K562 (cell line): ENCODE results near the gene GDF2. TPM values are rescaled to one million over a fixed set of nuclear protein-coding genes. Genes with fewer than 3 reads are reported as not detected.

ENCODE experiments used
- DPF2 ChIP-seq: fragments of 450-650 bp; IDR thresholded peaks from 2 replicates; pipeline ENCODE4 v1.6.1; 2016
- HIVEP1 ChIP-seq: fragments of 250-450 bp; sonication (Bioruptor Pico); IDR thresholded peaks from 2 replicates; pipeline ENCODE4 v1.4.0; 2020; ENCODE audit warnings: mild to moderate bottlenecking
- HOMEZ ChIP-seq: fragments of 250-450 bp; sonication (Bioruptor Pico); IDR thresholded peaks from 2 replicates; pipeline ENCODE4 v1.4.0; 2020; ENCODE audit warnings: mild to moderate bottlenecking, moderate library complexity
- KDM5B ChIP-seq: fragments of 200-600 bp; sonication (generic); IDR thresholded peaks from 2 replicates; pipeline ENCODE4 v1.6.1; 2012; ENCODE audit warnings: low read depth, mild to moderate bottlenecking, moderate library complexity, low read length, control low read depth, inconsistent platforms; ENCODE audit not compliant: insufficient replicate concordance
- NCOA4 ChIP-seq: fragments of 450-650 bp; IDR thresholded peaks from 2 replicates; pipeline ENCODE4 v1.6.1; 2018; ENCODE audit warnings: mild to moderate bottlenecking; ENCODE audit not compliant: partially characterized antibody
- NFE2 ChIP-seq: IDR thresholded peaks from 2 replicates; pipeline ENCODE4 v1.6.1; 2014; ENCODE audit warnings: antibody characterized with exemption, low read depth
- SIN3A ChIP-seq, 2 experiments: fragments of 150-350 bp in 1 of 2; IDR thresholded peaks; 2 replicates each; pipeline ENCODE4 v1.6.1; 2011 to 2016; ENCODE audit warnings: borderline replicate concordance in 2 of 2, low read depth in 2 of 2, low read length in 2 of 2, mild to moderate bottlenecking in 2 of 2, moderate library complexity in 2 of 2; ENCODE audit not compliant: control insufficient read depth in 1 of 2
- SIN3B ChIP-seq: fragments of 450-650 bp; IDR thresholded peaks from 2 replicates; pipeline ENCODE4 v1.6.1; 2017; ENCODE audit warnings: low read depth, mild to moderate bottlenecking, moderate library complexity
- SMARCA5 ChIP-seq: fragments of 450-650 bp; IDR thresholded peaks from 2 replicates; pipeline ENCODE4 v1.6.1; 2016
- SMARCC2 ChIP-seq: fragments of 450-650 bp; IDR thresholded peaks from 2 replicates; pipeline ENCODE4 v1.6.1; 2017; ENCODE audit warnings: antibody characterized with exemption, moderate library complexity, mild to moderate bottlenecking, low read depth
- SMARCE1 ChIP-seq: fragments of 450-650 bp; IDR thresholded peaks from 2 replicates; pipeline ENCODE4 v1.7.1; 2016; ENCODE audit warnings: mild to moderate bottlenecking
- STAG1 ChIP-seq: sonication (generic); formaldehyde crosslinking; IDR thresholded peaks from 2 replicates; pipeline ENCODE4 v1.5.0; 2020; ENCODE audit warnings: missing genetic modification reagents, borderline replicate concordance
- ZBTB33 ChIP-seq: sonication (generic); formaldehyde crosslinking; IDR thresholded peaks from 2 replicates; pipeline ENCODE4 v1.8.1; 2023; ENCODE audit warnings: mild to moderate bottlenecking, missing genetic modification reagents
- ZKSCAN8 ChIP-seq: fragments of 200-800 bp; sonication (Bioruptor generic); IDR thresholded peaks from 2 replicates; pipeline ENCODE4 v1.6.1; 2016; ENCODE audit warnings: missing genetic modification characterization, missing compliant biosample characterization
- ZNF282 ChIP-seq: sonication (generic); formaldehyde crosslinking; IDR thresholded peaks from 2 replicates; pipeline ENCODE4 v1.8.1; 2023; ENCODE audit warnings: missing genetic modification reagents
- polyA plus RNA-seq, 8 experiments: library from polyadenylated mRNA; depleted of rRNA in 4 of 8; stranded (reverse) in 5 of 8; unstranded in 3 of 8; fragments of >200 nt; fragmentation: Nextera tagmentation in 2 of 8; fragmentation: Illumina TruSeq in 1 of 8; extraction: Ambion mirVana in 2 of 8; extraction: Trizol in 1 of 8; gene quantifications; 2 replicates each; pipeline versions ENCODE4 v1.2.1 to v1.2.3, GENCODE V29; 2011 to 2014; ENCODE audit warnings: inconsistent platforms in 1 of 8, missing spikeins in 1 of 8
- total RNA-seq, 7 experiments: library from RNA; depleted of rRNA in 6 of 7; stranded (reverse); fragments of >200 nt in 6 of 7; fragmentation: Illumina TruSeq in 2 of 7; extraction: Trizol in 2 of 7; gene quantifications; 2 replicates each; pipeline versions ENCODE4 v1.2.1 to v1.2.3, GENCODE V29; 2011 to 2021; ENCODE audit warnings: low replicate concordance in 1 of 7
- TF ChIP-seq, protein P1 (sequence below): fragments of 250-450 bp; sonication (Bioruptor Pico); IDR thresholded peaks from 2 replicates; pipeline ENCODE4 v1.4.0; 2020
- TF ChIP-seq, protein P2 (sequence below): fragments of 250-450 bp; sonication (Bioruptor Pico); IDR thresholded peaks from 2 replicates; pipeline ENCODE4 v1.8.0; 2022; ENCODE audit warnings: moderate library complexity, mild to moderate bottlenecking, inconsistent platforms

The GDF2 gene
- total and polyA plus RNA-seq, 9 of the 15 experiments (the other 6 are each of a cell fraction or from before 2014, with no cell fraction given), result 0.08 to 0.58 (median 0.27) TPM; not detected in 2

- TF ChIP-seq, protein P1, sequence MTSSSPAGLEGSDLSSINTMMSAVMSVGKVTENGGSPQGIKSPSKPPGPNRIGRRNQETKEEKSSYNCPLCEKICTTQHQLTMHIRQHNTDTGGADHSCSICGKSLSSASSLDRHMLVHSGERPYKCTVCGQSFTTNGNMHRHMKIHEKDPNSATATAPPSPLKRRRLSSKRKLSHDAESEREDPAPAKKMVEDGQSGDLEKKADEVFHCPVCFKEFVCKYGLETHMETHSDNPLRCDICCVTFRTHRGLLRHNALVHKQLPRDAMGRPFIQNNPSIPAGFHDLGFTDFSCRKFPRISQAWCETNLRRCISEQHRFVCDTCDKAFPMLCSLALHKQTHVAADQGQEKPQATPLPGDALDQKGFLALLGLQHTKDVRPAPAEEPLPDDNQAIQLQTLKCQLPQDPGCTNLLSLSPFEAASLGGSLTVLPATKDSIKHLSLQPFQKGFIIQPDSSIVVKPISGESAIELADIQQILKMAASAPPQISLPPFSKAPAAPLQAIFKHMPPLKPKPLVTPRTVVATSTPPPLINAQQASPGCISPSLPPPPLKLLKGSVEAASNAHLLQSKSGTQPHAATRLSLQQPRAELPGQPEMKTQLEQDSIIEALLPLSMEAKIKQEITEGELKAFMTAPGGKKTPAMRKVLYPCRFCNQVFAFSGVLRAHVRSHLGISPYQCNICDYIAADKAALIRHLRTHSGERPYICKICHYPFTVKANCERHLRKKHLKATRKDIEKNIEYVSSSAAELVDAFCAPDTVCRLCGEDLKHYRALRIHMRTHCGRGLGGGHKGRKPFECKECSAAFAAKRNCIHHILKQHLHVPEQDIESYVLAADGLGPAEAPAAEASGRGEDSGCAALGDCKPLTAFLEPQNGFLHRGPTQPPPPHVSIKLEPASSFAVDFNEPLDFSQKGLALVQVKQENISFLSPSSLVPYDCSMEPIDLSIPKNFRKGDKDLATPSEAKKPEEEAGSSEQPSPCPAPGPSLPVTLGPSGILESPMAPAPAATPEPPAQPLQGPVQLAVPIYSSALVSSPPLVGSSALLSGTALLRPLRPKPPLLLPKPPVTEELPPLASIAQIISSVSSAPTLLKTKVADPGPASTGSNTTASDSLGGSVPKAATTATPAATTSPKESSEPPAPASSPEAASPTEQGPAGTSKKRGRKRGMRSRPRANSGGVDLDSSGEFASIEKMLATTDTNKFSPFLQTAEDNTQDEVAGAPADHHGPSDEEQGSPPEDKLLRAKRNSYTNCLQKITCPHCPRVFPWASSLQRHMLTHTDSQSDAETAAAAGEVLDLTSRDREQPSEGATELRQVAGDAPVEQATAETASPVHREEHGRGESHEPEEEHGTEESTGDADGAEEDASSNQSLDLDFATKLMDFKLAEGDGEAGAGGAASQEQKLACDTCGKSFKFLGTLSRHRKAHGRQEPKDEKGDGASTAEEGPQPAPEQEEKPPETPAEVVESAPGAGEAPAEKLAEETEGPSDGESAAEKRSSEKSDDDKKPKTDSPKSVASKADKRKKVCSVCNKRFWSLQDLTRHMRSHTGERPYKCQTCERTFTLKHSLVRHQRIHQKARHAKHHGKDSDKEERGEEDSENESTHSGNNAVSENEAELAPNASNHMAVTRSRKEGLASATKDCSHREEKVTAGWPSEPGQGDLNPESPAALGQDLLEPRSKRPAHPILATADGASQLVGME (CRISPR knock-in tag), result no peak; the same call in 1 of the 2 replicates
- TF ChIP-seq ZKSCAN8 (CRISPR knock-in tag) (no peak), SMARCE1 (peak; percentile 63), NFE2 (no peak), SIN3A (IDR thresholded peaks at IDR 0.05; ENCODE audit: borderline replicate concordance in 2 of 2, control insufficient read depth in 1 of 2, low read depth in 2 of 2, low read length in 2 of 2) (no peak), HOMEZ (CRISPR knock-in tag) (no peak), SMARCC2 (no peak), STAG1 (CRISPR knock-in tag) (no peak), NCOA4 (no peak), DPF2 (peak; percentile 81), ZBTB33 (CRISPR knock-in tag) (no peak), SMARCA5 (no peak), HIVEP1 (no peak), ZNF282 (CRISPR knock-in tag) (no peak), SIN3B (no peak), KDM5B (no peak)
- TF ChIP-seq, protein P2, sequence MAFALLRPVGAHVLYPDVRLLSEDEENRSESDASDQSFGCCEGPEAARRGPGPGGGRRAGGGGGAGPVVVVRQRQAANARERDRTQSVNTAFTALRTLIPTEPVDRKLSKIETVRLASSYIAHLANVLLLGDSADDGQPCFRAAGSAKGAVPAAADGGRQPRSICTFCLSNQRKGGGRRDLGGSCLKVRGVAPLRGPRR (CRISPR knock-in tag), result no peak
These were observed at the start of gene GDF2 (continued) for GRCh38 chr10:47322300-47323061.
